CD14-positive monocyte (primary cell): ENCODE data around the gene CAP2. TPM values are rescaled to one million over a fixed set of nuclear protein-coding genes. Genes with fewer than 3 reads are reported as not detected.

Experiments
- DNase-seq, 3 donors: peaks; one replicate each; pipeline ENCODE4 v3.0.0-alpha.2; 2011 to 2022
- H2AFZ ChIP-seq: 2 replicates; pipeline ENCODE4 v1.6.0; 2012; ENCODE audit warnings: mild to moderate bottlenecking, low read depth, low read length, inconsistent platforms; ENCODE audit not compliant: insufficient read depth, poor library complexity, severe bottlenecking
- H3K27ac ChIP-seq, 2 donors: 1 replicate in 1 of 2; 2 replicates in 1 of 2; pipeline ENCODE4 v1.5.1; 2012 to 2013; ENCODE audit warnings: low read length in 2 of 2, control low read depth in 1 of 2, inconsistent platforms in 1 of 2, low read depth in 1 of 2, mild to moderate bottlenecking in 1 of 2
- H3K27me3 ChIP-seq, 2 donors: one replicate each; pipeline versions ENCODE4 v1.6.0 to v1.6.1; 2011 to 2013; ENCODE audit warnings: low read length in 2 of 2; ENCODE audit not compliant: control insufficient read depth in 2 of 2, insufficient read depth in 2 of 2
- H3K36me3 ChIP-seq, 2 donors: replicated peaks in 1 of 2; 1 replicate in 1 of 2; 2 replicates in 1 of 2; pipeline versions ENCODE4 v1.5.1 to v1.6.1; 2012 to 2013; ENCODE audit warnings: low read length in 2 of 2, control low read depth in 1 of 2, inconsistent platforms in 1 of 2, mild to moderate bottlenecking in 1 of 2; ENCODE audit not compliant: insufficient read depth in 2 of 2, control insufficient read depth in 1 of 2
- H3K4me1 ChIP-seq, 2 donors: 1 replicate in 1 of 2; 2 replicates in 1 of 2; pipeline versions ENCODE4 v1.5.1 to v1.6.1; 2012 to 2013; ENCODE audit warnings: low read length in 2 of 2, control low read depth in 1 of 2, inconsistent platforms in 1 of 2, mild to moderate bottlenecking in 1 of 2, moderate library complexity in 1 of 2; ENCODE audit not compliant: insufficient read depth in 2 of 2, control insufficient read depth in 1 of 2
- H3K4me2 ChIP-seq: replicated peaks from 2 replicates; pipeline ENCODE3; 2012; ENCODE audit warnings: low read length, moderate library complexity, mild to moderate bottlenecking; ENCODE audit not compliant: poor library complexity, severe bottlenecking; ENCODE audit errors: extremely low read depth
- H3K4me3 ChIP-seq, 3 experiments: fragments of 200-600 bp in 1 of 3; sonication (generic) in 1 of 3; replicated peaks in 1 of 3; 1 replicate in 2 of 3; 2 replicates in 1 of 3; pipeline ENCODE4 v1.5.1; 2011 to 2013; ENCODE audit warnings: low read length in 3 of 3, mild to moderate bottlenecking in 3 of 3, control low read depth in 2 of 3, low read depth in 2 of 3, inconsistent platforms in 1 of 3, moderate library complexity in 1 of 3
- H3K79me2 ChIP-seq: 2 replicates; pipeline ENCODE4 v1.6.0; 2012; ENCODE audit warnings: mild to moderate bottlenecking, control low read depth, inconsistent platforms, low read length, moderate library complexity; ENCODE audit not compliant: insufficient read depth
- H3K9ac ChIP-seq: 2 replicates; pipeline ENCODE4 v1.6.0; 2017; ENCODE audit warnings: low read length, mild to moderate bottlenecking; ENCODE audit not compliant: insufficient read depth, poor library complexity, severe bottlenecking
- H3K9me3 ChIP-seq, 2 donors: replicated peaks in 1 of 2; 1 replicate in 1 of 2; 2 replicates in 1 of 2; pipeline versions ENCODE4 v1.5.1 to v1.6.1; 2012 to 2013; ENCODE audit warnings: low read length in 2 of 2, control low read depth in 1 of 2; ENCODE audit not compliant: control insufficient read depth in 1 of 2, insufficient read depth in 1 of 2
- H4K20me1 ChIP-seq: 2 replicates; pipeline ENCODE4 v1.6.0; 2012; ENCODE audit warnings: mild to moderate bottlenecking, low read length, control low read depth, moderate library complexity; ENCODE audit not compliant: insufficient read depth
- H3K27ac Mint-ChIP-seq, 7 donors: one replicate each; pipeline ENCODE4 v1.8.0; 2020; ENCODE audit warnings: mild to moderate bottlenecking in 7 of 7, mixed read lengths in 7 of 7, moderate library complexity in 6 of 7, inconsistent platforms in 2 of 7
- H3K27me3 Mint-ChIP-seq, 3 donors: one replicate each; pipeline ENCODE4 v1.8.0; 2021 to 2022; ENCODE audit warnings: low read depth in 3 of 3, mild to moderate bottlenecking in 3 of 3, mixed read lengths in 3 of 3, moderate library complexity in 3 of 3, inconsistent platforms in 1 of 3
- H3K36me3 Mint-ChIP-seq, 2 donors: one replicate each; pipeline ENCODE4 v1.8.0; 2020; ENCODE audit warnings: mixed read lengths in 2 of 2, inconsistent platforms in 1 of 2, mild to moderate bottlenecking in 1 of 2
- H3K4me1 Mint-ChIP-seq: one replicate; pipeline ENCODE4 v1.8.0; 2020; ENCODE audit warnings: mild to moderate bottlenecking, mixed read lengths
- H3K4me3 Mint-ChIP-seq, 2 donors: one replicate each; pipeline ENCODE4 v1.8.0; 2020; ENCODE audit warnings: mild to moderate bottlenecking in 2 of 2, mixed read lengths in 2 of 2, moderate library complexity in 1 of 2
- H3K9me3 Mint-ChIP-seq, 7 donors: one replicate each; pipeline ENCODE4 v1.8.0; 2020 to 2022; ENCODE audit warnings: mixed read lengths in 7 of 7, mild to moderate bottlenecking in 6 of 7, moderate library complexity in 6 of 7, inconsistent platforms in 2 of 7
- WGBS: methylation state at CpG from one replicate; pipeline ENCODE4 v1.1.5; 2013; ENCODE audit warnings: missing lambda C conversion rate; ENCODE audit not compliant: insufficient coverage; 5-methylcytosine and 5-hydroxymethylcytosine counted together
- intact Hi-C, 2 donors: fragments of 100-400 bp; cut with micrococcal nuclease; formaldehyde crosslinking; loops; one replicate each; pipeline versions ENCODE4 v1.15.0 to v1.15.1; 2023
- polyA plus RNA-seq, 3 donors: library from polyadenylated mRNA; depleted of rRNA in 1 of 3; unstranded in 2 of 3; stranded (reverse) in 1 of 3; fragments of 300-500 nt in 2 of 3; fragments of >200 nt in 1 of 3; fragmentation: Illumina TruSeq in 2 of 3; gene quantifications; 1 replicate in 2 of 3; 2 replicates in 1 of 3; pipeline ENCODE4 v1.2.3, GENCODE V29; 2012 to 2021
- TF ChIP-seq, protein P1 (sequence below): fragments of 200-600 bp; IDR thresholded peaks from one replicate; pipeline ENCODE4 v1.8.0; 2022; ENCODE audit warnings: antibody characterized with exemption, mild to moderate bottlenecking

CAP2 gene
- polyA plus RNA-seq, 3 donors = not detected

DNA sequence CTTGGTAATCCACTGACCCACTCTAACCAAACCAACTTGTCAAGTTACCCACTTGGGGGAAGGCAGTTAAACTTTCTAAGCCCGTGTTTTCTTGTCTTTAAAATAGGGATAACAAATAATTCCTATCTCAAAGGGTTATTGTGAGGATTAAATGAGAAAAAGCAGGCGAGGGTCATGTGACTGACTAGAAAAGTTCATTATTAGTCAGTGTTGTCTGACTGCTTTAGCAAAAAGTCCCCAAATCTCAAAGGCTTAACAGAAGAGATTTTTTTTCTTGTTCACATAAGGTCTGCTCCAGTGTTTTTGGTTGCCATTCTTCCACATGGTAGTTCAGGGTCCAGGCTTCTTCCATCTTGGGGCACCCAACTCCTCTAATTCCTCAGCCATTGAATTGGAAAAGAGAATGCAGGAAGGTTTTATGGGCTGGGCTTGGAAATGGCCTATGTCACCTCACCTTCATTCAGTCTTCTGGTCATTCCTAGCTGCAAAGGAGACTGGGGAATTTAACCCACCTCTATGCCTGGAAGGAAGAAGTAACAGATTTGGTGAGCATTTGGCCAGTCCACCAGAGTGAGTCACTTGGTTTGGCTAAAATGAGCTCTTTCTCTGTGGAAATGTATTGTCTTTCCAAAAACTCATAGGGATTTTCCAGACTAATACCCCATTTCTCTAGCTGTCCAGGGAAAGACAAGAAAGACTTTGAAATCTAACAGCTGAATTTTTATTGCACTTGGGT, 77.0 kb downstream of the CAP2 start:
- no peak for DNase-seq
- no peaks in the 10 kb centered on the region for H3K36me3 ChIP-seq
- TF ChIP-seq, protein P1, sequence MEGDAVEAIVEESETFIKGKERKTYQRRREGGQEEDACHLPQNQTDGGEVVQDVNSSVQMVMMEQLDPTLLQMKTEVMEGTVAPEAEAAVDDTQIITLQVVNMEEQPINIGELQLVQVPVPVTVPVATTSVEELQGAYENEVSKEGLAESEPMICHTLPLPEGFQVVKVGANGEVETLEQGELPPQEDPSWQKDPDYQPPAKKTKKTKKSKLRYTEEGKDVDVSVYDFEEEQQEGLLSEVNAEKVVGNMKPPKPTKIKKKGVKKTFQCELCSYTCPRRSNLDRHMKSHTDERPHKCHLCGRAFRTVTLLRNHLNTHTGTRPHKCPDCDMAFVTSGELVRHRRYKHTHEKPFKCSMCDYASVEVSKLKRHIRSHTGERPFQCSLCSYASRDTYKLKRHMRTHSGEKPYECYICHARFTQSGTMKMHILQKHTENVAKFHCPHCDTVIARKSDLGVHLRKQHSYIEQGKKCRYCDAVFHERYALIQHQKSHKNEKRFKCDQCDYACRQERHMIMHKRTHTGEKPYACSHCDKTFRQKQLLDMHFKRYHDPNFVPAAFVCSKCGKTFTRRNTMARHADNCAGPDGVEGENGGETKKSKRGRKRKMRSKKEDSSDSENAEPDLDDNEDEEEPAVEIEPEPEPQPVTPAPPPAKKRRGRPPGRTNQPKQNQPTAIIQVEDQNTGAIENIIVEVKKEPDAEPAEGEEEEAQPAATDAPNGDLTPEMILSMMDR = no peak
- Mint-ChIP-seq H3K4me3 (no peak overlapping the region), H3K27me3 (peaks cover 0 to 3% (median 0%) of the 10 kb centered on the region in 3 donors), H3K4me1 (no peaks in the 10 kb centered on the region), H3K36me3 (no peaks in the 10 kb centered on the region), H3K9me3 (peaks cover 0 to 1% (median 0%) of the 10 kb centered on the region in 7 donors), H3K27ac (no peak overlapping the region)
- WGBS = no CpG with 5 or more reads among the region's 2 CpGs
- no peak overlapping the region for H2AFZ ChIP-seq
- no peaks in the 10 kb centered on the region for H3K4me1 ChIP-seq
- no peak overlapping the region for H3K27ac ChIP-seq
- H3K4me2 ChIP-seq = no peak overlapping the region
- no peaks in the 10 kb centered on the region for H4K20me1 ChIP-seq
- intact Hi-C loops = no loop called here
- H3K79me2 ChIP-seq = no peaks in the 10 kb centered on the region
- no peak overlapping the region for H3K4me3 ChIP-seq
- no peaks in the 10 kb centered on the region for H3K27me3 ChIP-seq
- H3K9me3 ChIP-seq = no peaks in the 10 kb centered on the region
- H3K9ac ChIP-seq = no peak overlapping the region

DNA sequence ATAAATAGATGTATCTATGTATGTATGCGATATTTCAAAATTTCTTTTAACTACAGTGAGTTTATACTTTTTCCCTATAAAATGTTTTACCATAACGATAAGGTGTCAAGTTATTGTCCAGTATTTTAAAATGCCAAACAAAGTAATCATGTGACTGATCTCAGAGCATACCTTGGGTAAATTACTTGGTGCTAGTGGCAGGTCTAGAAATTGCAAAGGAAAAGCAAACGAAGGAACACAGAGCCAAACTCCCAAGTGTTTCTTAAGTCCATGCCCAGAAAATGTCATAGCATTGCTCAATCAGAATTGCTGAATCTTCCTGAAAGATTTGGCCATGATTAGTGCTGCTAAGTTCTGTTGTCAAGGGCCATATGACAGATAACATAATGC, 77.5 kb downstream of the CAP2 start:
- Histone ChIP-seq H3K79me2 (no peaks in the 10 kb centered on the region), H3K36me3 (no peaks in the 10 kb centered on the region), H3K27ac (no peak overlapping the region), H3K4me2 (no peak overlapping the region), H3K9me3 (no peaks in the 10 kb centered on the region), H3K27me3 (no peaks in the 10 kb centered on the region), H2AFZ (no peak overlapping the region), H3K9ac (no peak overlapping the region), H3K4me3 (no peak overlapping the region), H3K4me1 (no peaks in the 10 kb centered on the region), H4K20me1 (no peaks in the 10 kb centered on the region)
- intact Hi-C loops = no loop called here
- peaks cover 0 to 3% (median 0%) of the 10 kb centered on the region in 3 donors for H3K27me3 Mint-ChIP-seq
- TF ChIP-seq, protein P1 = no peak
- H3K9me3 Mint-ChIP-seq = no peaks in the 10 kb centered on the region
- no peaks in the 10 kb centered on the region for H3K4me1 Mint-ChIP-seq
- H3K4me3 Mint-ChIP-seq = no peak overlapping the region
- 36% methylated on average over 1 of the region's 3 CpGs for WGBS
- H3K36me3 Mint-ChIP-seq = no peaks in the 10 kb centered on the region
- DNase-seq = no peak
- H3K27ac Mint-ChIP-seq = no peak overlapping the region
